ENCODE data around the gene TMEM150C.

TMEM150C gene

GRCh38 chr4:82513382-82513781 is 48.4 kb downstream of the TMEM150C start:
- Histone ChIP-seq H3K9me3 (ENCODE audit: control insufficient read depth in 1 of 2, low read length in 2 of 2) (no peaks in the 10 kb centered on the region), H3K27ac (ENCODE audit: low read length) (no peak overlapping the region)

GRCh38 chr4:82510216-82510615 is 51.6 kb downstream of the TMEM150C start:
- no peak overlapping the region for H3K4me3 ChIP-seq (ENCODE audit: low read depth in 1 of 2, low read length in 2 of 2)

More at GRCh38 chr4:82513382-82513781, 48.4 kb downstream of the TMEM150C start:
- Histone ChIP-seq H3K4me1 (ENCODE audit: control insufficient read depth in 1 of 2, insufficient read depth in 2 of 2, low read length in 2 of 2) (no peaks in the 10 kb centered on the region), H3K27me3 (ENCODE audit: low read depth, low read length) (no peaks in the 10 kb centered on the region), H3K36me3 (ENCODE audit: control insufficient read depth in 1 of 2, insufficient read depth in 2 of 2, low read length in 2 of 2) (no peaks in the 10 kb centered on the region), H3K4me3 (ENCODE audit: low read depth in 1 of 2, low read length in 2 of 2) (no peak overlapping the region)

GRCh38 chr4:82508806-82509428 is 52.9 kb downstream of the TMEM150C start:
- Histone ChIP-seq H3K4me1 (ENCODE audit: control insufficient read depth in 1 of 2, insufficient read depth in 2 of 2, low read length in 2 of 2) (no peaks in the 10 kb centered on the region), H3K36me3 (ENCODE audit: control insufficient read depth in 1 of 2, insufficient read depth in 2 of 2, low read length in 2 of 2) (no peaks in the 10 kb centered on the region), H3K27me3 (ENCODE audit: low read depth, low read length) (no peaks in the 10 kb centered on the region), H3K27ac (ENCODE audit: low read length) (no peak overlapping the region), H3K9me3 (ENCODE audit: control insufficient read depth in 1 of 2, low read length in 2 of 2) (no peaks in the 10 kb centered on the region), H3K4me3 (ENCODE audit: low read depth in 1 of 2, low read length in 2 of 2) (no peak overlapping the region)

More at GRCh38 chr4:82510216-82510615, 51.6 kb downstream of the TMEM150C start:
- no peaks in the 10 kb centered on the region for H3K36me3 ChIP-seq (ENCODE audit: control insufficient read depth in 1 of 2, insufficient read depth in 2 of 2, low read length in 2 of 2)
- H3K9me3 ChIP-seq (ENCODE audit: control insufficient read depth in 1 of 2, low read length in 2 of 2): no peaks in the 10 kb centered on the region
- H3K27me3 ChIP-seq (ENCODE audit: low read depth, low read length): no peaks in the 10 kb centered on the region
- H3K27ac ChIP-seq (ENCODE audit: low read length): no peak overlapping the region
- no peaks in the 10 kb centered on the region for H3K4me1 ChIP-seq (ENCODE audit: control insufficient read depth in 1 of 2, insufficient read depth in 2 of 2, low read length in 2 of 2)

GRCh38 chr4:82508011-82508410 is 53.8 kb downstream of the TMEM150C start:
- H3K4me3 ChIP-seq (ENCODE audit: low read depth in 1 of 2, low read length in 2 of 2): no peak overlapping the region
- no peaks in the 10 kb centered on the region for H3K4me1 ChIP-seq (ENCODE audit: control insufficient read depth in 1 of 2, insufficient read depth in 2 of 2, low read length in 2 of 2)
- no peaks in the 10 kb centered on the region for H3K9me3 ChIP-seq (ENCODE audit: control insufficient read depth in 1 of 2, low read length in 2 of 2)
- H3K36me3 ChIP-seq (ENCODE audit: control insufficient read depth in 1 of 2, insufficient read depth in 2 of 2, low read length in 2 of 2): no peaks in the 10 kb centered on the region
- H3K27ac ChIP-seq (ENCODE audit: low read length): no peak overlapping the region
- no peaks in the 10 kb centered on the region for H3K27me3 ChIP-seq (ENCODE audit: low read depth, low read length)

- Histone ChIP-seq H3K27me3 (ENCODE audit: low read depth, low read length) (no peaks in the 10 kb centered on the region), H3K9me3 (ENCODE audit: control insufficient read depth in 1 of 2, low read length in 2 of 2) (no peaks in the 10 kb centered on the region), H3K36me3 (ENCODE audit: control insufficient read depth in 1 of 2, insufficient read depth in 2 of 2, low read length in 2 of 2) (peaks cover 0 to 4% of the 10 kb centered on the region in 2 donors), H3K27ac (ENCODE audit: low read length) (no peak overlapping the region), H3K4me3 (ENCODE audit: low read depth in 1 of 2, low read length in 2 of 2) (no peak overlapping the region), H3K4me1 (ENCODE audit: control insufficient read depth in 1 of 2, insufficient read depth in 2 of 2, low read length in 2 of 2) (peaks cover 0 to 3% of the 10 kb centered on the region in 2 donors)
Measured at GRCh38 chr4:82501154-82501442, 60.7 kb downstream of the TMEM150C start.

GRCh38 chr4:82500435-82501153 is 61.2 kb downstream of the TMEM150C start:
- no peak overlapping the region for H3K27ac ChIP-seq (ENCODE audit: low read length)
- H3K9me3 ChIP-seq (ENCODE audit: control insufficient read depth in 1 of 2, low read length in 2 of 2): no peaks in the 10 kb centered on the region
- H3K36me3 ChIP-seq (ENCODE audit: control insufficient read depth in 1 of 2, insufficient read depth in 2 of 2, low read length in 2 of 2): peaks cover 0 to 4% of the 10 kb centered on the region in 2 donors
- no peak overlapping the region for H3K4me3 ChIP-seq (ENCODE audit: low read depth in 1 of 2, low read length in 2 of 2)
- no peaks in the 10 kb centered on the region for H3K27me3 ChIP-seq (ENCODE audit: low read depth, low read length)
- H3K4me1 ChIP-seq (ENCODE audit: control insufficient read depth in 1 of 2, insufficient read depth in 2 of 2, low read length in 2 of 2): peaks cover 0 to 3% of the 10 kb centered on the region in 2 donors

GRCh38 chr4:82499738-82500434 is 61.9 kb downstream of the TMEM150C start:
- Histone ChIP-seq H3K4me3 (ENCODE audit: low read depth in 1 of 2, low read length in 2 of 2) (no peak overlapping the region), H3K27ac (ENCODE audit: low read length) (no peak overlapping the region), H3K4me1 (ENCODE audit: control insufficient read depth in 1 of 2, insufficient read depth in 2 of 2, low read length in 2 of 2) (peaks cover 0 to 3% of the 10 kb centered on the region in 2 donors), H3K9me3 (ENCODE audit: control insufficient read depth in 1 of 2, low read length in 2 of 2) (no peaks in the 10 kb centered on the region), H3K36me3 (ENCODE audit: control insufficient read depth in 1 of 2, insufficient read depth in 2 of 2, low read length in 2 of 2) (peaks cover 0 to 4% of the 10 kb centered on the region in 2 donors), H3K27me3 (ENCODE audit: low read depth, low read length) (no peaks in the 10 kb centered on the region)

- no peaks in the 10 kb centered on the region for H3K9me3 ChIP-seq (ENCODE audit: control insufficient read depth in 1 of 2, low read length in 2 of 2)
- H3K27me3 ChIP-seq (ENCODE audit: low read depth, low read length): no peaks in the 10 kb centered on the region
- H3K36me3 ChIP-seq (ENCODE audit: control insufficient read depth in 1 of 2, insufficient read depth in 2 of 2, low read length in 2 of 2): peaks cover 0 to 4% of the 10 kb centered on the region in 2 donors
- H3K27ac ChIP-seq (ENCODE audit: low read length): no peak overlapping the region
- H3K4me1 ChIP-seq (ENCODE audit: control insufficient read depth in 1 of 2, insufficient read depth in 2 of 2, low read length in 2 of 2): peaks cover 0 to 3% of the 10 kb centered on the region in 2 donors
- H3K4me3 ChIP-seq (ENCODE audit: low read depth in 1 of 2, low read length in 2 of 2): no peak overlapping the region
Measured at GRCh38 chr4:82496349-82496748, 65.4 kb downstream of the TMEM150C start.

- Histone ChIP-seq H3K36me3 (ENCODE audit: control insufficient read depth in 1 of 2, insufficient read depth in 2 of 2, low read length in 2 of 2) (peaks cover 0 to 4% of the 10 kb centered on the region in 2 donors), H3K27ac (ENCODE audit: low read length) (no peak overlapping the region), H3K9me3 (ENCODE audit: control insufficient read depth in 1 of 2, low read length in 2 of 2) (no peaks in the 10 kb centered on the region), H3K4me3 (ENCODE audit: low read depth in 1 of 2, low read length in 2 of 2) (no peak overlapping the region), H3K4me1 (ENCODE audit: control insufficient read depth in 1 of 2, insufficient read depth in 2 of 2, low read length in 2 of 2) (peaks cover 0 to 3% of the 10 kb centered on the region in 2 donors), H3K27me3 (ENCODE audit: low read depth, low read length) (no peaks in the 10 kb centered on the region)
Measured at GRCh38 chr4:82495666-82496065, 66.1 kb downstream of the TMEM150C start.

- Histone ChIP-seq H3K27ac (ENCODE audit: low read length) (no peak overlapping the region), H3K27me3 (ENCODE audit: low read depth, low read length) (no peaks in the 10 kb centered on the region), H3K36me3 (ENCODE audit: control insufficient read depth in 1 of 2, insufficient read depth in 2 of 2, low read length in 2 of 2) (peaks cover 0 to 4% of the 10 kb centered on the region in 2 donors), H3K4me3 (ENCODE audit: low read depth in 1 of 2, low read length in 2 of 2) (no peak overlapping the region), H3K9me3 (ENCODE audit: control insufficient read depth in 1 of 2, low read length in 2 of 2) (no peaks in the 10 kb centered on the region), H3K4me1 (ENCODE audit: control insufficient read depth in 1 of 2, insufficient read depth in 2 of 2, low read length in 2 of 2) (no peaks in the 10 kb centered on the region)
Measured at GRCh38 chr4:82493721-82494425, 67.9 kb downstream of the TMEM150C start.

Measured in muscle layer of duodenum (tissue), 2 donors.